ENCODE data around the gene OR5B2. TPM values are rescaled to one million over a fixed set of nuclear protein-coding genes. Genes with fewer than 3 reads are reported as not detected.

Gene OR5B2
- total and polyA plus RNA-seq, 2 experiments from 2014 or later, result not detected

DNA sequence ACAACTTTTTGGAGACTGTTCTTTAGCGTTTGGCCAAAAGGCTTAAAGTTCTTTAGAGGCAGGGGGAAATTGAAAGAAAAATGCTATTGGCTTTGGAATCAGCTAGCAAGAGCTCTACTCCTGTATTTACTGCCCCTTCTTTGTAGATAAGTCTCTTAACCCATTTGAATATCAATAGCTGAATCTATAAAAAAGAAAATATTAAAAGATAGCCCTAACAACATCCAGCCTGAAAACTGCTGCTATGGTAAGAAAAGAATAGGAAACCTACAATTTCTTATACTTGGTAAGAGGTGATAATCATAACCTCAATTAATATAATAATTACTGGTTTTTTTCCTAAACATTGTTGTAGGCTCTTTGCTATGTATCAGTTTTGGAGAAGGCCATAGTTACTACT lies 14.2 kb upstream of the OR5B2 start, which contains the start of gene OR5B12:
Gene OR5B12, minus strand, starts transcription at position 101 of the 400 bp plus-strand sequence. CDS start 2,085 bp downstream, outside the sequence.
- no peak within 1 kb of the TSS for H3K27ac Mint-ChIP-seq
- Histone ChIP-seq H3K27me3 (ENCODE audit: insufficient read depth) (no peaks in the 10 kb centered on the region), H3K9me2 (ENCODE audit: insufficient read depth) (peaks cover 9% of the 10 kb centered on the region; the same call in 1 of the 2 replicates), H2AFZ (no peak within 1 kb of the TSS), H4K20me1 (replicated peaks; ENCODE audit: insufficient read depth) (no peaks in the 10 kb centered on the region), H3K36me3 (ENCODE audit: insufficient read depth) (no peaks in the 10 kb centered on the region), H3K4me1 (ENCODE audit: insufficient read depth) (peaks cover 9% of the 10 kb centered on the region; the same call in 1 of the 2 replicates), H3K79me2 (replicated peaks; ENCODE audit: insufficient read depth) (no peaks in the 10 kb centered on the region), H3K27ac (ENCODE audit: low read depth) (no peak within 1 kb of the TSS), H3K4me3 (no peak within 1 kb of the TSS), H3K4me2 (no peak within 1 kb of the TSS), H3F3A (replicated peaks; ENCODE audit: low read depth) (no peaks in the 10 kb centered on the region)
- no peak for ATAC-seq
- H3K4me1 Mint-ChIP-seq, result peaks cover 5% of the 10 kb centered on the region; the same call in 2 of the 3 replicates
- no peak for DNase-seq (ENCODE audit: low spot score)
- H3K36me3 Mint-ChIP-seq (ENCODE audit: low read depth), result peaks cover 9% of the 10 kb centered on the region
- H3K9me3 Mint-ChIP-seq, result peaks cover 24% of the 10 kb centered on the region
- TF ChIP-seq, protein P1, sequence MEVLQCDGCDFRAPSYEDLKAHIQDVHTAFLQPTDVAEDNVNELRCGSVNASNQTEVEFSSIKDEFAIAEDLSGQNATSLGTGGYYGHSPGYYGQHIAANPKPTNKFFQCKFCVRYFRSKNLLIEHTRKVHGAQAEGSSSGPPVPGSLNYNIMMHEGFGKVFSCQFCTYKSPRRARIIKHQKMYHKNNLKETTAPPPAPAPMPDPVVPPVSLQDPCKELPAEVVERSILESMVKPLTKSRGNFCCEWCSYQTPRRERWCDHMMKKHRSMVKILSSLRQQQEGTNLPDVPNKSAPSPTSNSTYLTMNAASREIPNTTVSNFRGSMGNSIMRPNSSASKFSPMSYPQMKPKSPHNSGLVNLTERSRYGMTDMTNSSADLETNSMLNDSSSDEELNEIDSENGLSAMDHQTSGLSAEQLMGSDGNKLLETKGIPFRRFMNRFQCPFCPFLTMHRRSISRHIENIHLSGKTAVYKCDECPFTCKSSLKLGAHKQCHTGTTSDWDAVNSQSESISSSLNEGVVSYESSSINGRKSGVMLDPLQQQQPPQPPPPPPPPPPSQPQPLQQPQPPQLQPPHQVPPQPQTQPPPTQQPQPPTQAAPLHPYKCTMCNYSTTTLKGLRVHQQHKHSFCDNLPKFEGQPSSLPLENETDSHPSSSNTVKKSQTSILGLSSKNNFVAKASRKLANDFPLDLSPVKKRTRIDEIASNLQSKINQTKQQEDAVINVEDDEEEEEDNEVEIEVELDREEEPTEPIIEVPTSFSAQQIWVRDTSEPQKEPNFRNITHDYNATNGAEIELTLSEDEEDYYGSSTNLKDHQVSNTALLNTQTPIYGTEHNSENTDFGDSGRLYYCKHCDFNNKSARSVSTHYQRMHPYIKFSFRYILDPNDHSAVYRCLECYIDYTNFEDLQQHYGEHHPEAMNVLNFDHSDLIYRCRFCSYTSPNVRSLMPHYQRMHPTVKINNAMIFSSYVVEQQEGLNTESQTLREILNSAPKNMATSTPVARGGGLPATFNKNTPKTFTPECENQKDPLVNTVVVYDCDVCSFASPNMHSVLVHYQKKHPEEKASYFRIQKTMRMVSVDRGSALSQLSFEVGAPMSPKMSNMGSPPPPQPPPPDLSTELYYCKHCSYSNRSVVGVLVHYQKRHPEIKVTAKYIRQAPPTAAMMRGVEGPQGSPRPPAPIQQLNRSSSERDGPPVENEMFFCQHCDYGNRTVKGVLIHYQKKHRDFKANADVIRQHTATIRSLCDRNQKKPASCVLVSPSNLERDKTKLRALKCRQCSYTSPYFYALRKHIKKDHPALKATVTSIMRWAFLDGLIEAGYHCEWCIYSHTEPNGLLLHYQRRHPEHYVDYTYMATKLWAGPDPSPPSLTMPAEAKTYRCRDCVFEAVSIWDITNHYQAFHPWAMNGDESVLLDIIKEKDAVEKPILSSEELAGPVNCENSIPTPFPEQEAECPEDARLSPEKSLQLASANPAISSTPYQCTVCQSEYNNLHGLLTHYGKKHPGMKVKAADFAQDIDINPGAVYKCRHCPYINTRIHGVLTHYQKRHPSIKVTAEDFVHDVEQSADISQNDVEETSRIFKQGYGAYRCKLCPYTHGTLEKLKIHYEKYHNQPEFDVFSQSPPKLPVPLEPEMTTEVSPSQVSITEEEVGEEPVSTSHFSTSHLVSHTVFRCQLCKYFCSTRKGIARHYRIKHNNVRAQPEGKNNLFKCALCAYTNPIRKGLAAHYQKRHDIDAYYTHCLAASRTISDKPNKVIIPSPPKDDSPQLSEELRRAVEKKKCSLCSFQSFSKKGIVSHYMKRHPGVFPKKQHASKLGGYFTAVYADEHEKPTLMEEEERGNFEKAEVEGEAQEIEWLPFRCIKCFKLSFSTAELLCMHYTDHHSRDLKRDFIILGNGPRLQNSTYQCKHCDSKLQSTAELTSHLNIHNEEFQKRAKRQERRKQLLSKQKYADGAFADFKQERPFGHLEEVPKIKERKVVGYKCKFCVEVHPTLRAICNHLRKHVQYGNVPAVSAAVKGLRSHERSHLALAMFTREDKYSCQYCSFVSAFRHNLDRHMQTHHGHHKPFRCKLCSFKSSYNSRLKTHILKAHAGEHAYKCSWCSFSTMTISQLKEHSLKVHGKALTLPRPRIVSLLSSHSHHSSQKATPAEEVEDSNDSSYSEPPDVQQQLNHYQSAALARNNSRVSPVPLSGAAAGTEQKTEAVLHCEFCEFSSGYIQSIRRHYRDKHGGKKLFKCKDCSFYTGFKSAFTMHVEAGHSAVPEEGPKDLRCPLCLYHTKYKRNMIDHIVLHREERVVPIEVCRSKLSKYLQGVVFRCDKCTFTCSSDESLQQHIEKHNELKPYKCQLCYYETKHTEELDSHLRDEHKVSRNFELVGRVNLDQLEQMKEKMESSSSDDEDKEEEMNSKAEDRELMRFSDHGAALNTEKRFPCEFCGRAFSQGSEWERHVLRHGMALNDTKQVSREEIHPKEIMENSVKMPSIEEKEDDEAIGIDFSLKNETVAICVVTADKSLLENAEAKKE (CRISPR knock-in tag; IDR thresholded peaks at IDR 0.05), result no peak
- no peak for TF ChIP-seq ZNF331 (CRISPR knock-in tag; IDR thresholded peaks at IDR 0.05; ENCODE audit: low read depth)
- TF ChIP-seq EZH2phosphoT487 (IDR thresholded peaks at IDR 0.05; ENCODE audit: unreplicated experiment), result no peak
- no peak for TF ChIP-seq STAT1 (IDR thresholded peaks at IDR 0.05; ENCODE audit: unreplicated experiment)
- no peaks in the 10 kb centered on the region for H3K27me3 Mint-ChIP-seq (ENCODE audit: insufficient read depth, low read depth, poor library complexity)
- H3K4me3 Mint-ChIP-seq, result no peak within 1 kb of the TSS

DNA sequence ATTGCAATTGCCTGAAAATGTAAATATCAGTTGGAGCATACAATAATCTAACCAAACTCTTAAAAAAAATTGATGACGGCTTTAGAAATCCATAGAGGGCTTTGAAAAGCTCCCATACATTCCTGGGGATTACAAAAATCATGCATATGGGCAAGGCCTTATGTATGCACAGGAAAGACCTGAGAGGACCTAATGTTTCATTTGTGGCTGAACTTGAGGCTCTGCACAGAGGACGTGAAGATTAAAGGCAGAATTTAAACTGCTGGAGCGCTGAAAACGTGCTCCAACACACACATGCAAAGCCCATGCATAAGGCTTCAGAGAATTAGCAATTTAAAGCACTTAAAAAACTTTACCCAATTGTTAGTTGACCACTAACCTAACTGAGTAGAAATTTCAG lies 10.6 kb upstream of the OR5B2 start:
- Histone ChIP-seq H3K27ac (ENCODE audit: low read depth) (no peak overlapping the region), H3F3A (replicated peaks; ENCODE audit: low read depth) (no peaks in the 10 kb centered on the region), H4K20me1 (replicated peaks; ENCODE audit: insufficient read depth) (no peaks in the 10 kb centered on the region), H3K27me3 (ENCODE audit: insufficient read depth) (no peaks in the 10 kb centered on the region), H3K4me1 (ENCODE audit: insufficient read depth) (peaks cover 9% of the 10 kb centered on the region; the same call in 1 of the 2 replicates), H3K9me2 (ENCODE audit: insufficient read depth) (no peaks in the 10 kb centered on the region), H3K4me2 (no peak overlapping the region), H3K79me2 (replicated peaks; ENCODE audit: insufficient read depth) (no peaks in the 10 kb centered on the region), H3K4me3 (no peak overlapping the region), H2AFZ (peak overlapping the region; percentile 45; the same call in 1 of the 2 replicates), H3K36me3 (ENCODE audit: insufficient read depth) (no peaks in the 10 kb centered on the region)
- Mint-ChIP-seq H3K4me1 (peaks cover 5% of the 10 kb centered on the region; the same call in 2 of the 3 replicates), H3K36me3 (ENCODE audit: low read depth) (peaks cover 4% of the 10 kb centered on the region; the same call in 1 of the 3 replicates), H3K9me3 (peaks cover 8% of the 10 kb centered on the region), H3K27me3 (ENCODE audit: insufficient read depth, low read depth, poor library complexity) (no peaks in the 10 kb centered on the region), H3K27ac (no peak overlapping the region), H3K4me3 (no peak overlapping the region)
- DNase-seq (ENCODE audit: low spot score) (no peak), ATAC-seq (no peak)
- TF ChIP-seq POLR2AphosphoS5 (IDR thresholded peaks at IDR 0.05; ENCODE audit: low read depth), result no peak
- no peak for TF ChIP-seq EZH2phosphoT487 (IDR thresholded peaks at IDR 0.05; ENCODE audit: unreplicated experiment)
